LoVo (cell line): ENCODE data around the gene DNAJC5G.
"Not testable (repeated sequence)": the region's sequence is repeated elsewhere in the genome, so short reads cannot be mapped to it uniquely, and the experiment has no call there.

Experiments
- DNase-seq: peaks from one replicate; pipeline ENCODE4 v3.0.0-alpha.2; 2016; ENCODE audit warnings: low spot score

The DNAJC5G gene

GRCh38 chr2:27309651-27310050 lies 34.4 kb downstream of the DNAJC5G start:
- no peak for DNase-seq

GRCh38 chr2:27312152-27312551 lies 36.9 kb downstream of the DNAJC5G start:
- DNase-seq, result no peak

- DNase-seq, result no peak
Observed at GRCh38 chr2:27313882-27314645, 38.8 kb downstream of the DNAJC5G start.

GRCh38 chr2:27314709-27315108 lies 39.5 kb downstream of the DNAJC5G start:
- DNase-seq, result no peak

- DNase-seq, result no peak
Observed at GRCh38 chr2:27315122-27315521, 39.9 kb downstream of the DNAJC5G start.

- no peak for DNase-seq
Observed at GRCh38 chr2:27316655-27317412, 41.6 kb downstream of the DNAJC5G start.

- DNase-seq, result not testable (repeated sequence)
Observed at GRCh38 chr2:27319839-27320238, 44.6 kb downstream of the DNAJC5G start.

- DNase-seq, result peak; percentile 94
Observed at GRCh38 chr2:27320958-27321543, 45.8 kb downstream of the DNAJC5G start.

- DNase-seq, result peak; percentile 16
Observed at GRCh38 chr2:27322301-27322765, 47.1 kb downstream of the DNAJC5G start.

- peak; percentile 94 for DNase-seq
Observed at GRCh38 chr2:27322766-27323595, 47.7 kb downstream of the DNAJC5G start, which contains the start of gene MPV17. TSS of gene MPV17 (minus strand) at chr2:27323097. CDS start at chr2:27322517, 580 bp downstream.

- peak; percentile 37 for DNase-seq
Observed at GRCh38 chr2:27323596-27324285, 48.5 kb downstream of the DNAJC5G start.

GRCh38 chr2:27324720-27325119 lies 49.5 kb downstream of the DNAJC5G start:
- DNase-seq, result no peak
